Central memory CD8-positive, alpha-beta T cell (primary cell): ENCODE data around the gene TRIP12.
A peak's percentile ranks its signal among the peaks of the same experiment; 100 is the strongest.
"Not testable (repeated sequence)": the region's sequence is repeated elsewhere in the genome, so short reads cannot be mapped to it uniquely, and the experiment has no call there.

Experiments
- ATAC-seq: fragments of 150-1000 bp; cut with Tn5 transposase; replicated peaks from 2 replicates; pipeline ENCODE4 v1.10.0; 2022; ENCODE audit warnings: mild to moderate bottlenecking, moderate FRiP score, moderate number of reproducible peaks; ENCODE audit not compliant: poor library complexity, severe bottlenecking; ENCODE audit errors: extremely low read depth
- DNase-seq, 2 donors: peaks; one replicate each; pipeline ENCODE4 v3.0.0; 2021; ENCODE audit warnings: low spot score in 2 of 2
- H3K27ac Mint-ChIP-seq: one replicate; pipeline ENCODE4 v1.8.0; 2022; ENCODE audit warnings: low read depth, mild to moderate bottlenecking, moderate library complexity, mixed read lengths
- H3K27me3 Mint-ChIP-seq: one replicate; pipeline ENCODE4 v1.8.0; 2022; ENCODE audit warnings: mixed read lengths
- H3K36me3 Mint-ChIP-seq: one replicate; pipeline ENCODE4 v1.8.0; 2022; ENCODE audit warnings: mild to moderate bottlenecking, moderate library complexity, mixed read lengths; ENCODE audit not compliant: insufficient read depth
- H3K4me1 Mint-ChIP-seq: one replicate; pipeline ENCODE4 v1.8.0; 2022; ENCODE audit warnings: mixed read lengths
- H3K4me3 Mint-ChIP-seq: one replicate; pipeline ENCODE4 v1.8.0; 2022; ENCODE audit warnings: mild to moderate bottlenecking, moderate library complexity, mixed read lengths
- H3K9me3 Mint-ChIP-seq: one replicate; pipeline ENCODE4 v1.8.0; 2022; ENCODE audit warnings: mixed read lengths

TRIP12 gene

GRCh38 chr2:229726643-229727042 lies 195.2 kb downstream of the TRIP12 start:
- ATAC-seq: no peak
- Mint-ChIP-seq H3K27me3 (peaks cover 31% of the 10 kb centered on the region), H3K27ac (no peak overlapping the region), H3K9me3 (no peaks in the 10 kb centered on the region), H3K4me3 (no peak overlapping the region), H3K36me3 (no peaks in the 10 kb centered on the region), H3K4me1 (no peaks in the 10 kb centered on the region)
- no peak for DNase-seq

- H3K36me3 Mint-ChIP-seq: no peaks in the 10 kb centered on the region
- DNase-seq: no peak
- no peaks in the 10 kb centered on the region for H3K9me3 Mint-ChIP-seq
- no peak for ATAC-seq
- no peak overlapping the region for H3K4me3 Mint-ChIP-seq
- H3K4me1 Mint-ChIP-seq: no peaks in the 10 kb centered on the region
- no peak overlapping the region for H3K27ac Mint-ChIP-seq
- H3K27me3 Mint-ChIP-seq: peaks cover 31% of the 10 kb centered on the region
These were observed 195.9 kb downstream of the TRIP12 start for GRCh38 chr2:229725716-229726574.

GRCh38 chr2:229723192-229723591 lies 198.6 kb downstream of the TRIP12 start:
- peaks cover 48% of the 10 kb centered on the region for H3K27me3 Mint-ChIP-seq
- ATAC-seq, H3K27ac Mint-ChIP-seq, H3K4me3 Mint-ChIP-seq, H3K36me3 Mint-ChIP-seq, H3K9me3 Mint-ChIP-seq, DNase-seq, H3K4me1 Mint-ChIP-seq: not testable (repeated sequence)

GRCh38 chr2:229719926-229720647 lies 201.7 kb downstream of the TRIP12 start:
- DNase-seq: no peak
- no peak overlapping the region for H3K27ac Mint-ChIP-seq
- peaks cover 4% of the 10 kb centered on the region for H3K4me1 Mint-ChIP-seq
- no peak for ATAC-seq
- no peak overlapping the region for H3K4me3 Mint-ChIP-seq
- no peaks in the 10 kb centered on the region for H3K9me3 Mint-ChIP-seq
- H3K27me3 Mint-ChIP-seq: peaks cover 76% of the 10 kb centered on the region
- H3K36me3 Mint-ChIP-seq: no peaks in the 10 kb centered on the region

- H3K27me3 Mint-ChIP-seq: peaks cover 69% of the 10 kb centered on the region
- peaks cover 8% of the 10 kb centered on the region for H3K4me1 Mint-ChIP-seq
- H3K9me3 Mint-ChIP-seq: no peaks in the 10 kb centered on the region
These were observed 203.8 kb downstream of the TRIP12 start for GRCh38 chr2:229718057-229718456.

GRCh38 chr2:229715895-229716507 lies 205.8 kb downstream of the TRIP12 start:
- no peaks in the 10 kb centered on the region for H3K9me3 Mint-ChIP-seq
- H3K27me3 Mint-ChIP-seq: peaks cover 82% of the 10 kb centered on the region
- peaks cover 8% of the 10 kb centered on the region for H3K4me1 Mint-ChIP-seq
- H3K27ac Mint-ChIP-seq: no peak overlapping the region
- no peak for ATAC-seq
- no peak for DNase-seq
- no peaks in the 10 kb centered on the region for H3K36me3 Mint-ChIP-seq
- peak overlapping the region; percentile 24 for H3K4me3 Mint-ChIP-seq

More at GRCh38 chr2:229718057-229718456, 203.8 kb downstream of the TRIP12 start:
- no peak for DNase-seq
- ATAC-seq: no peak
- Mint-ChIP-seq H3K4me3 (no peak overlapping the region), H3K27ac (no peak overlapping the region), H3K36me3 (no peaks in the 10 kb centered on the region)

GRCh38 chr2:229714736-229715541 lies 206.9 kb downstream of the TRIP12 start:
- Mint-ChIP-seq H3K36me3 (no peaks in the 10 kb centered on the region), H3K4me3 (peak overlapping the region; percentile 48)
- no peak for DNase-seq

GRCh38 chr2:229714080-229714735 lies 207.6 kb downstream of the TRIP12 start, which contains the start of gene DNER:
DNER (minus strand) TSS chr2:229714555; CDS start chr2:229714423, 132 bp downstream.
- no peak for DNase-seq
- peaks cover 85% of the 10 kb centered on the region for H3K27me3 Mint-ChIP-seq
- H3K27ac Mint-ChIP-seq: no peak within 1 kb of the TSS
- peak within 1 kb of the TSS; percentile 48 for H3K4me3 Mint-ChIP-seq
- ATAC-seq: peak; percentile 61
- peaks cover 8% of the 10 kb centered on the region for H3K4me1 Mint-ChIP-seq
- H3K36me3 Mint-ChIP-seq: no peaks in the 10 kb centered on the region
- H3K9me3 Mint-ChIP-seq: no peaks in the 10 kb centered on the region

More at GRCh38 chr2:229714736-229715541, 206.9 kb downstream of the TRIP12 start:
- no peak overlapping the region for H3K27ac Mint-ChIP-seq
- H3K9me3 Mint-ChIP-seq: no peaks in the 10 kb centered on the region
- peak; percentile 37 for ATAC-seq
- peaks cover 85% of the 10 kb centered on the region for H3K27me3 Mint-ChIP-seq
- H3K4me1 Mint-ChIP-seq: peaks cover 8% of the 10 kb centered on the region
